HepG2 (cell line): ENCODE data around the gene COG1. TPM values are rescaled to one million over a fixed set of nuclear protein-coding genes. Genes with fewer than 3 reads are reported as not detected.

ENCODE experiments used
- AGO2 ChIP-seq: fragments of 200-400 bp; formaldehyde crosslinking; optimal IDR thresholded peaks from 2 replicates; pipeline ENCODE3; 2017; ENCODE audit warnings: mild to moderate bottlenecking, low read depth, low read length, moderate library complexity
- HMGXB3 ChIP-seq: sonication (generic); formaldehyde crosslinking; IDR thresholded peaks from 2 replicates; pipeline ENCODE4 v1.4.0; 2020; ENCODE audit warnings: missing genetic modification reagents, borderline replicate concordance
- RAD51 ChIP-seq: fragments of 450-650 bp; IDR thresholded peaks from 2 replicates; pipeline ENCODE4 v1.6.1; 2016; ENCODE audit warnings: borderline replicate concordance
- RBFOX2 ChIP-seq: fragments of 200-400 bp; formaldehyde crosslinking; IDR thresholded peaks from 2 replicates; pipeline ENCODE4 v1.6.1; 2017; ENCODE audit warnings: low read depth, mild to moderate bottlenecking, low read length
- SIN3A ChIP-seq: IDR thresholded peaks from 2 replicates; pipeline ENCODE4 v1.6.1; 2011; ENCODE audit warnings: low read depth, mild to moderate bottlenecking, control low read depth, low read length, borderline replicate concordance
- SNRNP70 ChIP-seq: fragments of 200-400 bp; formaldehyde crosslinking; IDR thresholded peaks from 2 replicates; pipeline ENCODE4 v1.6.1; 2017; ENCODE audit warnings: mild to moderate bottlenecking, low read depth, low read length, moderate library complexity
- WIZ ChIP-seq: sonication (generic); formaldehyde crosslinking; IDR thresholded peaks from 2 replicates; pipeline ENCODE4 v1.5.1; 2020; ENCODE audit warnings: mild to moderate bottlenecking, missing genetic modification reagents
- ZBTB7A ChIP-seq: sonication (generic); formaldehyde crosslinking; IDR thresholded peaks from 2 replicates; pipeline ENCODE4 v1.8.0; 2022; ENCODE audit warnings: mild to moderate bottlenecking, missing genetic modification reagents
- ZC3H4 ChIP-seq: sonication (generic); formaldehyde crosslinking; IDR thresholded peaks from 2 replicates; pipeline ENCODE4 v1.4.0; 2020; ENCODE audit warnings: missing genetic modification reagents, borderline replicate concordance
- ZNF501 ChIP-seq: sonication (generic); formaldehyde crosslinking; IDR thresholded peaks from 2 replicates; pipeline ENCODE4 v1.5.1; 2020; ENCODE audit warnings: mild to moderate bottlenecking, moderate library complexity, missing genetic modification reagents
- ZNF839 ChIP-seq: sonication (generic); formaldehyde crosslinking; IDR thresholded peaks from 2 replicates; pipeline ENCODE4 v1.4.0; 2020; ENCODE audit warnings: missing genetic modification reagents, mild to moderate bottlenecking, borderline replicate concordance
- ZSCAN9 ChIP-seq: IDR thresholded peaks from 2 replicates; pipeline ENCODE4 v1.6.1; 2016; ENCODE audit warnings: borderline replicate concordance
- polyA plus RNA-seq, 8 experiments: library from polyadenylated mRNA; depleted of rRNA in 3 of 8; stranded (reverse) in 7 of 8; unstranded in 1 of 8; fragments of >200 nt; fragmentation: Illumina TruSeq in 4 of 8; extraction: Trizol in 4 of 8; gene quantifications; 2 replicates each; pipeline versions ENCODE4 v1.2.1 to v1.2.3, GENCODE V29; 2011 to 2016; ENCODE audit warnings: low read depth in 4 of 8, missing spikeins in 1 of 8, mixed read lengths in 1 of 8; ENCODE audit not compliant: insufficient read depth in 1 of 8
- total RNA-seq, 5 experiments: library from RNA; depleted of rRNA; stranded (reverse); fragments of >200 nt; fragmentation: Illumina TruSeq; extraction: Trizol; gene quantifications; 2 replicates each; pipeline ENCODE4 v1.2.3, GENCODE V29; 2016; ENCODE audit warnings: low read depth in 1 of 5
- TF ChIP-seq, protein P1 (sequence below): sonication (generic); formaldehyde crosslinking; IDR thresholded peaks from 2 replicates; pipeline ENCODE4 v1.4.0; 2020; ENCODE audit warnings: missing genetic modification reagents; ENCODE audit errors: not compliant biosample characterization

Gene COG1
- total and polyA plus RNA-seq, 2 of the 13 experiments (the other 11 are each of a cell fraction or from before 2014, with no cell fraction given), result 36.6 to 39.7 TPM

DNA sequence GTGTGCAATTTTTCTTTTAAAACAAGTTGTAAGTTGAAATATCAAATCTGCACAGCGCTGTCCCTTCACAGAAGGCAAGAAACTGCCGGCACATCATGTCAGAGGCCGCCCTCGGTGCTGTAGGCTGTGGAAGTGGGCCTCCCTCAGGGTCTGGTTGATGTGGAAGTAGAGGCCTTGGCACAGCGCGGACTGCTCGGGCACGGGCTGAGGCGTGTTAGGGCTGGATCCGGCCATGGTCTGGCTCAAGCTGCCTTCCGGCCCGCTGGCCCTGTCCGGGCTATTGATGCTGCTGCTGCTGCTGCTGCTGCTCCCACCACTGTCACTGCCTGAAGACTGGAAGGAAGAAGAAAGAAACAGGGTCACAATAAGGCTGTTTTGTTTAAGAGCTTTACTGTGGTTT, 16.6 kb downstream of the COG1 start (continued):
- no peak for TF ChIP-seq SIN3A
- no peak for TF ChIP-seq RAD51
- no peak for TF ChIP-seq WIZ (CRISPR knock-in tag)
- TF ChIP-seq RBFOX2, result 0 out of 2 replicates have a peak, but pooled peaks have one; percentile 40
- TF ChIP-seq ZNF839 (CRISPR knock-in tag), result no peak
- TF ChIP-seq ZNF501 (CRISPR knock-in tag), result 0 out of 2 replicates have a peak, but pooled peaks have one; percentile 28
- TF ChIP-seq ZC3H4 (CRISPR knock-in tag), result no peak
- TF ChIP-seq ZBTB7A (CRISPR knock-in tag), result no peak
- no peak for TF ChIP-seq HMGXB3 (CRISPR knock-in tag)
- no peak for TF ChIP-seq ZSCAN9 (CRISPR knock-in tag)
- no peak for TF ChIP-seq SNRNP70
- TF ChIP-seq, protein P1, sequence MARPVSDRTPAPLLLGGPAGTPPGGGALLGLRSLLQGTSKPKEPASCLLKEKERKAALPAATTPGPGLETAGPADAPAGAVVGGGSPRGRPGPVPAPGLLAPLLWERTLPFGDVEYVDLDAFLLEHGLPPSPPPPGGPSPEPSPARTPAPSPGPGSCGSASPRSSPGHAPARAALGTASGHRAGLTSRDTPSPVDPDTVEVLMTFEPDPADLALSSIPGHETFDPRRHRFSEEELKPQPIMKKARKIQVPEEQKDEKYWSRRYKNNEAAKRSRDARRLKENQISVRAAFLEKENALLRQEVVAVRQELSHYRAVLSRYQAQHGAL (CRISPR knock-in tag), result no peak
- TF ChIP-seq AGO2, result peak; percentile 84
